ENCODE measurements around the gene SLC10A1.
"Not testable (repeated sequence)": the region's sequence is repeated elsewhere in the genome, so short reads cannot be mapped to it uniquely, and the experiment has no call there.

Gene SLC10A1

DNA sequence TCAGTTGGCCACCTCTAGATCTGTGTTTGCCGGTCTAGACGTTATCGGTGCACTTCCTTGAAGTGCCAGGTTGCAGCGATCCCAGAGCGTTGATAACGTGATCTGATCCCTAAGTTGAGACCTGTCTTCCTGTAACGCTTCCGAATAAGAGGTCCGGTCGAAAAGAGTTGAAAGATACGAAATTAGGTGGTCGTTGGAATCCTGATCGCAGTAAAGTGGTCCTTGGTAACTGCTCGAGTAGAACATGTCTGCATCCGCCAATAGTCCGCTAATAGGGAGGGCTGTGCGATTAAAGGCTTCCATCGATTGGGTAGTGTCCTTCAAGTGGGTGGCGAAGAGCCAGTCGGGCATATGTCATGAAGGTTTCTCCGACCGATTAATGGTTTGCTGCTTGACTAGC is 27.4 kb downstream of the SLC10A1 start:
- DNase-seq (ENCODE audit: low read depth) = no peak

DNA sequence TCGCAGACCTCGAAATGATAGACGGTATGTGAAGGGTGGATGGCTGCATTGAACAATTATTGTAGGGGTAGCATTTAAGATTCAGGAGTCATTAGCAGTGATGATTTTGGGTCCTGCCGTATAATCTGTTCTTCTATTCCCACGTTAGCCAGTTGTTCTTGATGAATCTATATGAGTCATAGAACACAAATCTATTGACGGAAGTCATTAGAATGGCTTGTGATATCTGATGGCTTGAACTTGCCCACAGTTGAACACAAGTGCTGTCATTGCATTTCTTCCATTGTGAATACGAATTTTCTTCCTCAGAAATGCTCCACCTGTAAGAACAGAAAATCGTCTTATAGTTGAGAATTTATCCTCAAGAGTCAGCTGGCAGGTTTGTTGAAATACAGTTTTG is 28.2 kb downstream of the SLC10A1 start:
- no peak for DNase-seq (ENCODE audit: low read depth)

DNA sequence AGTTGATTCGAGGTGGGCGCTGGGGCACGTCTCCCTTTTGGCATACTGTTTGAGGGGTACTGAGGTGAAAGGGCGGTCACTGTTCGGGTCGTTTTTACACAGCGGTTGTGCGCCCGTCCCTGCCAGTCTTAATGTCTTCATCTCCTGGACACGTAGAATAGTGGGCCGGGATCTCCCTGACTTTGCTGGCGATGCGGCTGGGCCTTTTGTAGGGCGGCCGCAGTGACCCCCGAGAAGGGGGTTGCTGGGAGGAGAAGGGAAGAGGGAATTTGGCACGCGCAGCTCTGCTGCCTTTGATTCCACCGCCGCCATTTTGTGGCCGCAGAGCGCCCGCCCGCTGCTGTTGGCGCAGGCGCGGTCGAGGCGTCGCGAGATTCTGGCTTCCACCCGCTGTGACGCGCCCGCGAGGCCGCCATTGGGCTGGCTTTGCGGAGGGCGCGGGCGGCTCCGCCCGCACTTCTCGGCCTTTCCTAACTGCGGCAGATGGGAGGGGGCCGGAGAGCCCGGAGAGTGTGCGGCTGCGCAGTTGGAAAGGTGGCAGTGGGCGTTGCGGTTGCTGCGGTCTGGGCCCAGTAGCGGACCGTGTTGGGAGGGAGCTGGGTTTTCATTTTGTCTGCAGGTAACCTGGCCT is 29.6 kb downstream of the SLC10A1 start:
- DNase-seq (ENCODE audit: low read depth) = peak; percentile 92

DNA sequence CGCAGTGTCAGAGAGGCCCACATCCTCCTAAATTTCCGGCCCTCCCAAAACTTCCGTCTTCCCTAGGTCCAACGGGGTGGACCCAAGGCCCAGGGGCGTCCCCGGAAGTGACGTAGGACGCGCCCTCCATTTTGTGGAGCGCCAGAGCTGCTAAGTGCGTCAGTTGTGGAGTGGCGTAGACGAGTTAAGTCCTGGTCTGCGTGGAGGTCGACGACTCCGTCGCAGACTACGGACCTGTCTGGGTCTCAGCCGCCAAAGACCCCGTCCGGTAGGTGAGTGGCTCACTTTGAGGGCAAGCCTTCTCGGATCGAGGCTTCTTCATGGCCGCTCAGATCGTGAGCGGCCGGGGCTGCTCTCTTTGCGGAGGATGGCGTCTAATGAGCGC is 30.1 kb downstream of the SLC10A1 start, which contains the start of gene SRSF5:
TSS of gene SRSF5 (plus strand) at position 159 of the 385 bp plus-strand sequence. CDS start 1,015 bp downstream, outside the sequence.
- DNase-seq (ENCODE audit: low read depth) = peak; percentile 97

DNA sequence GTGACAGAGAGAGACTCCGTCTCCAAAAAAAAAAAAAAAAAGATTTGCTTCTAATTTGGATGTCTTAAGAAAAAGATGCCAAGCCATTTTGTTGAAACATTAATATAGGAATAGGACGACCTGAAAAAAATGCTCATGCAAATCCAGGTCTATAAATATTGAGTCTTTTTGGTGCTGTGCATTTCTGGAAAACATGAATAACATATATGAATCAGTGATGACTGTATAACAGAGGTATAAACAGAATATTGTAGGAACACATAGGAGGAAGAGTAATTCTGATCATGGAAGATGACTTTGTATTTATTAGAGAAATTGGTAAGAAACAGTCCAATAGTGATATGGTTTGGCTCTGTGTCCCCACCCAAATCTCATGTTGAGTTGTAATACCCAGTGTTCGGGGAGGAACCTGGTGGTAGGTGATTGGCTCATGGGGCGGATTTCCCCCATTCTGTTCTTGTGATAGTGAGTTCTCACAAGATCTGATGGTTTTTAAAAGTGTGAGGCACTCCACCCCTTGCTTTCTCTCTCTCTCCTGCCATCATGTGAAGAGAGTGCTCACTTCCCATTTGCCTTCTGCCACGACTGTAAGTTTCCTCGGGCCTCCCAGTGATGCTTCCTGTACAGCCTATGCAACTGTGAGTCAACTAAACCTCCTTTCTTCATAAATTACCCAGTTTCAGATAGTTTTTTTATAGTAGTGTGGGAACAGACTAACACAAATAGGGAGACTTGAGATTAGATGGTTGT is 33.1 kb downstream of the SLC10A1 start:
- no peak for DNase-seq (ENCODE audit: low read depth)

DNA sequence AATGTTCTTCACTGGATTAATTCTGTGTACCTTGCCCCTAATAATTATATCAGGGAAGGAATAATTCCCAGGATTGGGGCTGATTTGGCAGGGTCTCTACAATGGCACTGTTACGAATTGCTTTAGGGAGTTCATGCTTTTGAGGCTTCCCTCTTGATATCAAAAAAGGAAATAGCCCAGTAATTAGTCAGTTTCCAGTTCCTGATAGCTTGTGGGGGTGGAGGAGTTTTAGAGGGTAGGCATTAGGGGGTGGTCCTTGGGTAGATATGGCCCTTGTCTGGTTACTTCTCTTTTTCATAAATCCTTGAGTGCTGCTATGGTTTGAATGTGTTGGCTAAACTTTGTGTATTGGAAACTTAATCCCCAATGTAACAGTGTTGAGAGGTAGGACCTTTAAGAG is 36.2 kb downstream of the SLC10A1 start:
- no peak for DNase-seq (ENCODE audit: low read depth)

DNA sequence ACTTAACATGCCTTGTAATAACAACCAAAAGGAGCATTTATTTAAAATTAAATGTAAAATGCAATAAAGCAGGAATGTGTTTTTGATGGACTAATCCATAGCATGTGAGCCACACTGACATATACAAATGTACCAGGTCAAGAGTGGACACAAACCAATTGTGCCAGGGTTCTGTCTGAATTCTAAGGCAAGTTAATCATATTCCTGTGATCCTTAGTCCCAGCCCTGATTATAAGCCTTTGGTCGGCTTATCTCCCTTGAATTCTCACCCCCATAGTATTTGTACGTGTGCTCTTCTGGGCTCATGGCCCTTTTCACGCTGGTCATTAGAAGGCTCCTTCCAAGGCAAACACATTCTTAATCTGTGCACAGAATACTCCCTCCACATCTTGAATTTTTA is 40.7 kb downstream of the SLC10A1 start:
- DNase-seq (ENCODE audit: low read depth) = no peak

DNA sequence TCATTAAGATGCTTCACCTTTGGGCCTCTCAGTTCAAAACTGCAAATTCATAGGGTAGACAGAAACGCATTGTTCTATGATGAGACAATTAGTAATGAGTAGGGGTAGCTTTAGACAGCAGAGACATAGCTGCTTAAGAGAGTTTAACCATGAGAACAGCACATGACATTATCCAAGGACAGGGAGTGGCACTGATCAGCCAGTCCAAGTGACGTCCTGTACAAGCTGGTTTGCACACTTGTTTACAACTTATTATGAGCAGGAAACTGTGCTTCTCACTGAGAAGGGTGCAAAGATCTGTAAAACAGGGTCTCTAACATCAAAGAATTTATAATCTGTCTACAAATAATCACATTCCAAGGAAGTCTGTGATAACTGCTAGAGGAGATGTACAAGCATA is 41.3 kb downstream of the SLC10A1 start:
- no peak for DNase-seq (ENCODE audit: low read depth)

DNA sequence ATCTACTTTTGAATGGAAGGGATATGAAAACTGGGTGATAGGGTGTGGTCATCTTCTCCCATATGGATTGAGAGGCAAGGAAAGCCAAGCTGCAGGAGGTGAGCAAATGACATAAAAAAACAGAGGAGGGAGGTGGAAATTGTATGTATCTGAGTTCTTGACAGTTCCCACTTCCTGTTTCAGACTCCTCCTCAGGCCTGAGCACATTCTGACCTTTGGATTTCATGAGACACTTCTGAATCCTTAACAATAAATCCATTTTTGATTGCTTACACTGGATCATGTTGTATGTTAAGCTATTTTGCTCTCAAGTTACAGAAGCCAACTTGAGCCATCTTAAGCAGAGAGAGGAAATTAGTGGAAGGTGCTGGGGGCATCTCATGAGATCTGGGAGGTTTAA is 41.7 kb downstream of the SLC10A1 start:
- no peak for DNase-seq (ENCODE audit: low read depth)

DNA sequence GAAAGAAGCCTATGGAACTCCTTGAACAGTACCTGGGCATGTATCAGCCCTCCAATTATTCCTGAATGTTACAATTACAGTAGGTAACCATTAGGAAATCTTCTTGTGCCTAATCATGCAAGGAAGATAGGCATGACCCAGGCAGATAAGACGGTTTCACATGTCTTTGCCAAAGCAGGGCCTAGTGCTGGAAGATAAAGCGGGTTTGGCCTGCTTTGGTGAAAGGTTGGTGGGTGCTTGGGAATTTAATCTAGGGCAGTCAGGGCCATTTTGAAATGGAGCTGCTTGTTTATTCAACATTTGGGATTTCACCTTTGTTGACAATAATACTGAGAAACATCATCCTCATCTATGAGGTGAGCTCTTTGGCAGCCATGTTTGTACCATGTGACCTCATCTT is 42.6 kb downstream of the SLC10A1 start:
- no peak for DNase-seq (ENCODE audit: low read depth)

DNA sequence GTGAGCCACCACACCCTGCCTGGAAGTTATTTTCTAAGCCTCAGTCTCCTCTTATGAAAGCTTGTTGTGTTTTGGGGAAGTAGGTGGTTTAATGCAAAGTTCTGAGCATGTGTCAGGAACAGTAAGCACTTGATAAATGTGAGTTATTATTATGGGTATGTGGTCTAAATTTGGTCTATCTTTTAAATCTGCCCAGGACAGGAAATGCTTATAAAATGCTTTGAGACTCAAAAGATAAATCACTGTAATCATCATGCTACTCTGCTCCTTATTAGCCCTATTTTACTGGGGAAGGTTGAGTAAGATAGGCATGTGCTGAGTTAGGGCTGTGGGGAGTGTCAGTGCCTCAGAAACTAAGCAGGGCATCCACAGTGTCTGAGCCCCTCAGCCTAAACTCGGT is 43.2 kb downstream of the SLC10A1 start:
- DNase-seq (ENCODE audit: low read depth) = peak; percentile 20

DNA sequence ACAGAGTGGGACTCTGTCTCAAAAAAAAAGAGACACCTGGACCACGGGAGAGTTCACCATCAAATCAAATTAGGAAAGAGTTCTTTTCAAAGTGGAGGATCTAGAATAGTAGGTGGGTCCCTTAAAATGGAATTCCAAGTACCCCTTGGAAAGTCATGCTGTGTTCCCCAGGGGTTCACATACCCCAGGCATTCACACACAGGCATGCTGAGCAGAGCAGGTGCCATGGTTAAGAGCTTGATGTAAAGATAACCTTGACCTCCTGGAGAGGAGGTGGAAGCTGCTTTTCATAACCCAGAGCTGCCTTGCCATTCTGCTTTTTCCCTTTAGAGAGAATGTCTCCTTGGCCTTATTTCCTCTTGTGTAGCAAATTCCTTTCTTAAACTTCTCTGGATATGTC is 44.3 kb downstream of the SLC10A1 start:
- DNase-seq (ENCODE audit: low read depth) = no peak

DNA sequence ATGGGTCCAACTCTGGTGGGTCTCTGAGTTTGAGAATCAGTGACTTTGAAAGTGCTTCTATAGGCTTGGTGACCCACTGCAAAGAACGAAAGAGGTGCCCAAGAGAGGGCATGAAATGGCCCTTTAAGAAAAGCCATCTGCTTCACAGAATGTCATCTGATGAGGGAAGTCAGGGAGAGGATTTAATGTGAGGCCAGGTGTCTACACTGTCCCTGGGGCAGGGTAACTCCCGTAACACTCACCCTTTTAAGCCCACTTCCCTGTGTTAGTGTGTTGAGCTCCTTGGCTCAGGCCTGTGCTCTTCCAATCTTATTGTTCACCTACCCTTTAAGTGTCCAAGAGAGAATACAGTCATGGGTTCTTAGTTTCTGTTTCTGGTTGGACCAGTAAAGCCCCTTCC is 46.5 kb downstream of the SLC10A1 start:
- no peak for DNase-seq (ENCODE audit: low read depth)

DNA sequence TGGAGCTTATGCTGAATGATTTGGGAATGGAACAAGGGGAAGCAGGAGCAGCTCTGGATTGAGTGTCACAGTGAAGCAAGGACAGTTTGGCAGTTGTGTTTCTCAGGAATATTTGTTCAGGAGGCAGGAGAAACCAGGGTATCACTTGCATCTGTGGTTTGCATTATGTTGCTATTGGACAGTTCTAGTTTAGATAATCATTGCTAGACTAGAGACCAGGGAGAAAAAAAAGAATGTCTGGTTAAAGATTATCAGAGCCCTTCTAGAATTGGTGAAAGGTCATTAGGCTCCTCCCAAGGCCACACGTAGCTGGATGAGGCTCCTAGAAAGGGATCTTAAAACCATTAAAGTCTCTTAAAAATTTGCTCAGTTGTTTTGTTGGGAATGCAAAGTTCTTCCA is 47.1 kb downstream of the SLC10A1 start:
- DNase-seq (ENCODE audit: low read depth) = no peak

DNA sequence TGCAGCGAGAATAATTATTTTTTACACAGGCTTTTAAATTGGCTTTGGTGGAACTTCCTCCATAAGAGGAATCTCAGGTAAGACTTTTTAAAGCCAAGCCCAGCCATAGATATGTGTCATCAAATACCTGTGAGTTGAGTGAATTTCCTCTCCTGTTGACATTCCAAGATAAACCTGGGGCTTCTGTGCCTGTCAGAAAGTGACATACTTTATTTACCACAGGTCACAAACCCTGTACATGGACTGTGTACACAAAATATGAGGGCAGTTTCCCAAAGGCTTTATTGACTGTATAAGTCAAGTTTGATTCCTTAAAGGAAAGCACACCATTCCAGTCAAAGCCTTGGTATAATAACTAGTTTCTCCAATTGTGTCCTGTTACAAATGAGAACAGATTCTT is 56.0 kb downstream of the SLC10A1 start:
- no peak for DNase-seq (ENCODE audit: low read depth)

DNA sequence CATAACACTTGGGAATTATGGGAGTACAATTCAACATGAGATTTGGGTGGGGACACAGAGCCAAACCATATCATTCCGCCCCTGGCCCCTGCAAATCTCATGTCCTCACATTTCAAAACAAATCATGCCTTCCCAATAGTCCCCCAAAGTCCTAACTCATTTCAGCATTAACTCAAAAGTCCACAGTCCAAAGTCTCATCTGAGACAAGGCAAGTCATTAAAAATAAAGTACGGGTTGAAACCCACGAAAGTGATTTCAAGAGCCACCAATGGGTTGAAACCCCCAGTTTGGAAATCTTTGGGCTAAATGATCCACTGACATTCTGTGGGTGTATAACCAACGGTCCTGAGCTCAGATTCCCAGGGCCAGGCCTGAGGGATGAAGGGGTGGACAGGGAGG is 60.6 kb downstream of the SLC10A1 start:
- DNase-seq (ENCODE audit: low read depth) = not testable (repeated sequence)

DNA sequence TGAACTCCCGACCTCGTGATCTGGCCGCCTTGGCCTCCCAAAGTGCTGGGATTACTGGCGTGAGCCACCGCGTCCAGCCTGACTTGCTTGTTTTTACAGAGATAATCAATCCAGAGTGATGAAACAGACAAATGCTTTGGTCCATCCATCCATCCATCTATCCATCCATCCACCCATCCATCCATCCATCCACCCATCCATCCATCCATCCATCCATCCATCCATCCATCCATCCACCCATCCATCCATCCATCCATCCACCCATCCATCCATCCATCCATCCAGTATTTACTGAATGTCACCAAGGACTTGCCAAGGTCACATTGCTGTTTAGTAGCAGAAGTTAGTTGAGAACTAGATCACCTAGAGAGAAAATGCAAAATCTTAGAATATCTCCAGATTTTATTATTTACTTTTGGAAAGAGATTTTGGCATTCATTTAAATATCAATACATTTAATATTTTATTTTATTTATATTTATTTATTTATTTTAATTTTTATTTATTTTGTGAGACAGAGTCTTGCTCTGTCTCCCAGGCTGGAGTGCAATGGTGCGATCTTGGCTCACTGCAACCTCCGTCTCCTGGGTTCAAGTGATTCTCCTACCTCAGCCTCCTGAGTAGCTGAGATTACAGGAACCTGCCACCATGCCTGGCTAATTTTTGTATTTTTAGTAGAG is 65.0 kb downstream of the SLC10A1 start:
- DNase-seq (ENCODE audit: low read depth) = not testable (repeated sequence)

DNA sequence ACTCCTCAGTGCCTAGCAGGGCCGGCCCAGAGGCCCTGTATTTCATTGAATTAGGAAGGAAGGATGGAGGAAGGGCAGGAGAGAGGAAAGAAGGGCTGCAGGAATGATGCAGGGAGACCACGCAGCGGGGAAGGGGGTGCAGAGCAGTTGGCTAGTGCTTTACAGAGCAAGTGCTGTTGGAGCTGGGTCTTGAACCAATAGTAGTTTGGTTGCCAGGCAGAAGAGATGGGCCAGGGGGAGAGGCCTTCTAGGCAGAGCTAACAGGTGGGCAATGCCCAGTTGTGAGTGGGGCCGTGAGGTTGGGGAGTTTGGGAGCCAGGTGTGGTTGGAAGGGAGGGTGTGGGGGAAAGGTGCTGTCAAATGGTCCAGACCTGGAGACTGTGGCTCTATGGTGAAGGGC is 69.2 kb downstream of the SLC10A1 start:
- DNase-seq (ENCODE audit: low read depth) = no peak

DNA sequence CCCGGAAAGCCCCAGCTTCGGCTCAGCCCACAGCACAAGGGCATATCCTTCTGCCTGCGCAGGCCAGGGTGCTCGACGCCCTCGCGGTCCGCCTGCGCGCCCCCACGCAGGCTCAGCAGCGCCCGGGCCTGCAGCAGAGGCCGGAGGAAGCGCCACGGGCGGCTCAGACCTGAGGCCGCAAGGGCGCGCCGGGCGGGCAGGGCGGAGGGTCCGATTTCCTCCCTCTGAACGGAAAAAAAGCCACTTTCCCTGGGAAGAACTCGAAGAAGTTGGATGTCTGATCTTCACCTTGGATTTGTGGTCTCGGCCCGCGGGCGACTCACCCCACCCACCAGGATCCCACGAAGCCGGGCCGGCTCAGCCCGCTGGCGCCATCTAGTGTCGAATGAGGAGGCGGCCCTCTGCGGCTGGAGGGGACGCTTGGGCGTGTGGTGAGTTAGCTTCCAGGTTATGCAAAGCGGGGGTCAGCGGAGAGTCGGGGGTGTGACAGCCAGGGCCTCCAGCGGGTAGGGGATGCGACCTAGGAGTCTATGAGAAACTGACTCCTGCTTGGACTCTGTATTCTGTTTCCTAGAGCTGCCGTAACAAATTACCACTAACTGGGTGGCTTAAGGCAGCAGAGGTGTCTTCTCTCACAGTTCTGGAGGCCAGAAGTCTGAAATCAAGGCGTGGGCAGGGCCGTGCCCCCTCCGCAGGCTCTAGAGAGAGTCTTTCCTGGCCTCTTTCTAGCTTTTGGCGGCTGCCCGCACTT is 70.1 kb downstream of the SLC10A1 start:
- DNase-seq (ENCODE audit: low read depth) = peak; percentile 70

Data from EH (cell line).